HCT116 (cell line): Measurements from ENCODE around the gene CA11. TPM values are rescaled to one million over a fixed set of nuclear protein-coding genes. Genes with fewer than 3 reads are reported as not detected.
A peak's percentile ranks its signal among the peaks of the same experiment; 100 is the strongest.

Source experiments
- ATAC-seq: fragments of 200-7000 bp; cut with Tn5 transposase; 2 replicates; pipeline ENCODE4 v1.9.1; 2020; ENCODE audit warnings: mild to moderate bottlenecking, moderate library complexity
- BruUV-seq: library from RNA; stranded (reverse); fragments of 400-500 nt; replicated peaks from 2 replicates; lab custom pipeline; 2021; lab: Mats Ljungman, UMichigan
- CTCF ChIA-PET: fragments of 300-600 bp; sonication (Branson Sonifier 250); formaldehyde crosslinking; loops from one replicate; lab custom pipeline; 2021; ENCODE audit warnings: antibody characterized with exemption; lab: Charles Lee
- POLR2A ChIA-PET: fragments of 300-600, 350-600 bp; sonication (Branson Sonifier 250); formaldehyde crosslinking; loops from one replicate; lab custom pipeline; 2021; ENCODE audit warnings: antibody characterized with exemption; lab: Charles Lee
- RAD21 ChIA-PET, 2 experiments: fragments of 300-600 bp; sonication (Branson Sonifier 250); formaldehyde crosslinking; loops; one replicate each; lab custom pipeline; 2023; ENCODE audit warnings: low total read pairs in 2 of 2; ENCODE audit not compliant: uncharacterized antibody in 2 of 2, unreplicated experiment in 2 of 2, low non-redundant PET in 1 of 2; lab: Charles Lee
- DNase-seq: peaks from one replicate; pipeline ENCODE4 v3.0.0-alpha.2; 2010; ENCODE audit warnings: low read depth, low spot score
- H2AFZ ChIP-seq: fragments of 200-600 bp; shearing (Covaris generic), sonication (generic); 2 replicates; pipeline ENCODE4 v1.6.1; 2017; ENCODE audit warnings: low read depth, mixed run types, mixed read lengths, antibody characterized with exemption, low read length; ENCODE audit not compliant: poor library complexity, severe bottlenecking
- H3K27ac ChIP-seq: 2 replicates; pipeline ENCODE4 v1.5.1; 2012; ENCODE audit warnings: low read depth, low read length
- H3K27me3 ChIP-seq: fragments of 200-600 bp; sonication (generic); 2 replicates; pipeline ENCODE4 v1.6.1; 2016; ENCODE audit warnings: mixed run types, low read length, mixed read lengths; ENCODE audit not compliant: insufficient read depth
- H3K36me3 ChIP-seq, 2 experiments: fragments of 200-500 bp in 1 of 2; fragments of 200-600 bp in 1 of 2; sonication (Bioruptor generic) in 1 of 2; sonication (generic) in 1 of 2; 2 replicates each; pipeline versions ENCODE4 v1.5.1 to v1.6.1; 2014 to 2016; ENCODE audit warnings: low read length in 2 of 2, inconsistent platforms in 1 of 2, mixed read lengths in 1 of 2, mixed run types in 1 of 2; ENCODE audit not compliant: insufficient read depth in 2 of 2, control insufficient read depth in 1 of 2
- H3K4me1 ChIP-seq, 2 experiments: fragments of 200-600 bp in 1 of 2; sonication (generic) in 1 of 2; 2 replicates each; pipeline versions ENCODE4 v1.5.1 to v1.6.1; 2012 to 2017; ENCODE audit warnings: low read length in 2 of 2, inconsistent platforms in 1 of 2, mild to moderate bottlenecking in 1 of 2, mixed read lengths in 1 of 2, mixed run types in 1 of 2, moderate library complexity in 1 of 2; ENCODE audit not compliant: insufficient read depth in 2 of 2, control insufficient read depth in 1 of 2
- H3K4me2 ChIP-seq: fragments of 200-600 bp; sonication (generic); 2 replicates; pipeline ENCODE4 v1.6.1; 2017; ENCODE audit warnings: mixed run types, low read length, mixed read lengths
- H3K4me3 ChIP-seq, 2 experiments: fragments of 200-600 bp in 1 of 2; sonication (generic) in 1 of 2; replicated peaks in 1 of 2; 2 replicates each; pipeline ENCODE4 v1.5.1; 2011 to 2016; ENCODE audit warnings: low read length in 2 of 2, control low read depth in 1 of 2, low read depth in 1 of 2, mild to moderate bottlenecking in 1 of 2, mixed read lengths in 1 of 2, mixed run types in 1 of 2
- H3K79me2 ChIP-seq: fragments of 200-600 bp; sonication (generic); 2 replicates; pipeline ENCODE4 v1.6.1; 2017; ENCODE audit warnings: mild to moderate bottlenecking, mixed run types, low read length, moderate library complexity, mixed read lengths; ENCODE audit not compliant: insufficient read depth
- H3K9ac ChIP-seq: fragments of 200-600 bp; sonication (generic); 2 replicates; pipeline ENCODE4 v1.6.1; 2016; ENCODE audit warnings: low read length, mixed read lengths
- H3K9me2 ChIP-seq: fragments of 200-600 bp; sonication (generic), shearing (Covaris generic); 2 replicates; pipeline ENCODE4 v1.6.1; 2017; ENCODE audit warnings: mixed run types, mild to moderate bottlenecking, moderate library complexity; ENCODE audit not compliant: insufficient read depth
- H3K9me3 ChIP-seq, 2 experiments: fragments of 200-500 bp in 1 of 2; fragments of 200-600 bp in 1 of 2; sonication (Bioruptor generic) in 1 of 2; sonication (generic) in 1 of 2; 2 replicates each; pipeline ENCODE4 v1.6.1; 2014 to 2017; ENCODE audit warnings: low read length in 2 of 2, mixed read lengths in 2 of 2, inconsistent platforms in 1 of 2, low read depth in 1 of 2, mild to moderate bottlenecking in 1 of 2, mixed run types in 1 of 2, moderate library complexity in 1 of 2; ENCODE audit not compliant: control insufficient read depth in 1 of 2, insufficient read depth in 1 of 2
- H4K20me1 ChIP-seq: fragments of 200-600 bp; sonication (generic), shearing (Covaris generic); 2 replicates; pipeline ENCODE4 v1.6.1; 2017; ENCODE audit warnings: mixed run types, mild to moderate bottlenecking, moderate library complexity; ENCODE audit not compliant: insufficient read depth
- CBX3 ChIP-seq: IDR thresholded peaks from 2 replicates; pipeline ENCODE4 v1.6.1; 2012; ENCODE audit warnings: low read depth
- CEBPB ChIP-seq: IDR thresholded peaks from 2 replicates; pipeline ENCODE4 v1.6.1; 2012; ENCODE audit warnings: low read depth
- EGR1 ChIP-seq: IDR thresholded peaks from 2 replicates; pipeline ENCODE4 v1.6.1; 2012; ENCODE audit warnings: low read depth
- ELF1 ChIP-seq: IDR thresholded peaks from 2 replicates; pipeline ENCODE4 v1.6.1; 2012; ENCODE audit warnings: low read depth, borderline replicate concordance
- EZH2phosphoT487 ChIP-seq: fragments of 200-600 bp; IDR thresholded peaks from 2 replicates; pipeline ENCODE4 v1.6.1; 2018; ENCODE audit warnings: antibody characterized with exemption, borderline replicate concordance
- FOSL1 ChIP-seq: IDR thresholded peaks from 2 replicates; pipeline ENCODE4 v1.6.1; 2012; ENCODE audit warnings: low read depth
- JUND ChIP-seq: IDR thresholded peaks from 2 replicates; pipeline ENCODE4 v1.6.1; 2012
- POLR2AphosphoS5 ChIP-seq: IDR thresholded peaks from 2 replicates; pipeline ENCODE4 v1.6.1; 2011; ENCODE audit warnings: mild to moderate bottlenecking, low read depth, low read length, moderate library complexity
- SIN3A ChIP-seq: IDR thresholded peaks from 2 replicates; pipeline ENCODE4 v1.6.1; 2012; ENCODE audit warnings: low read depth
- SP1 ChIP-seq: IDR thresholded peaks from 2 replicates; pipeline ENCODE4 v1.6.1; 2012; ENCODE audit warnings: low read depth
- ZFX ChIP-seq: fragments of 450-650 bp; IDR thresholded peaks from 2 replicates; pipeline ENCODE4 v1.6.1; 2017
- intact Hi-C: fragments of 100-400 bp; cut with micrococcal nuclease; formaldehyde crosslinking; loops from 2 replicates; pipeline ENCODE4 v1.10.0; 2022
- total RNA-seq: library from RNA; stranded (reverse); gene quantifications from one replicate; pipeline ENCODE4 v1.2.1, GENCODE V29; 2021; ENCODE audit not compliant: unreplicated experiment
- TF ChIP-seq, protein P1 (sequence below): IDR thresholded peaks from 2 replicates; pipeline ENCODE4 v1.6.1; 2011; ENCODE audit warnings: mild to moderate bottlenecking, low read length, moderate library complexity; ENCODE audit not compliant: insufficient replicate concordance; ENCODE audit errors: extremely low read depth
- TF ChIP-seq, protein P2 (sequence below), 3 experiments: fragments of 200-600 bp in 1 of 3; sonication (generic) in 1 of 3; IDR thresholded peaks in 2 of 3; conservative IDR thresholded peaks in 1 of 3; 2 replicates each; pipeline ENCODE4 v1.5.1; 2012 to 2017; ENCODE audit warnings: low read depth in 2 of 3, low read length in 2 of 3, antibody characterized with exemption in 1 of 3, borderline replicate concordance in 1 of 3, control low read depth in 1 of 3, mild to moderate bottlenecking in 1 of 3, mixed read lengths in 1 of 3, mixed run types in 1 of 3, moderate library complexity in 1 of 3; ENCODE audit not compliant: insufficient read depth in 1 of 3
- TF ChIP-seq, protein P3 (sequence below): IDR thresholded peaks from 2 replicates; pipeline ENCODE4 v1.6.1; 2012
- TF ChIP-seq, protein P4 (sequence below): IDR thresholded peaks from 2 replicates; pipeline ENCODE4 v1.6.1; 2012

Gene CA11
- total RNA-seq, 1 experiment from 2014 or later = 29.6 TPM

DNA sequence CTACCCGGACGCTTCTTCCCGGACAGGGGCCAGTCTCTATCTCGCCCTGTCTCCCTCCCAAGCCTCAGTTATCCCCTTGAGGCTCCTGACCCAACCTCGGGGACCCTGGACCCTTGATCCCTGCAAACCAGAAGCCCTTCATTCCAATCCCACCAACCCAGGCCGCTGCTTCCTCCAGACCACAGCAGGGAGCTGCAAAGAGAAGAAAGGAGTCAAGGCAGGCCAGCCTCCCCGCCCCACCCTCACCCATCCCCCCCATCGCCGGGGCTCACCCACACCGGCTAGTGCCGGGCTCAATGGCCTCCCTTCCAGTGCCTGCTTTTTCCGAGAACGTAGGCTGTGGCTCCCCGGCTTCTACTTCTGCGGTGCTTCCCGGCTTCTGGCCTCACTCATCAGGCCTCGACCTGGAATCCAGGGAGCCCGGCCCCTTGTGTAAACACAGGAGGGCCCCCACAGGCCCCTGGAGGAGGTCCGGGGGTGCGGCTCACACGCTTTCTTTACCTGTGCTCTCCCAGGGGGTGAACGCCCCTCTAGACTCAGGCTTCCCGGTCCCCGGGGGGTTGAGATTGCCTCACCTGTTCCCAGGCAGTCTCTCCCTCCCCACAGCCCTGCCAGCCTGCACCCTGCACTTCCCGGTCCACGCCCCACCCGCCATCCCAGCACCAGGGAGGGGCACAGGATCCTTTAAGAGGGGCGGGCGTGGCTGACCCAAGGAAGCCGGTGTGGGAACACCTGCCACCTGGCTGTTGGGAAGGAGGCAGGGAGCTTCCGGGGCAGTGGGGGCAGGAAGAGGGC, 31.4 kb downstream of the CA11 start, which contains the start of gene FAM83E:
Gene FAM83E, minus strand, starts transcription at position 641 of the 795 bp plus-strand sequence. CDS start 1,704 bp downstream, outside the sequence.
- ChIA-PET CTCF (no interaction called here), POLR2A (interaction anchor here (0.6 to 1.9 kb wide), 3 partner anchors 9 to 127 kb away, joined by 3 to 7 read pairs (median 3); no protein-coding TSS in a partner anchor), RAD21 (no interaction called here)
- H3K4me2 ChIP-seq = peak within 1 kb of the TSS; percentile 87
- H3K9me2 ChIP-seq = no peaks in the 10 kb centered on the region
- peak within 1 kb of the TSS; percentile 23 to 37 for H3K4me3 ChIP-seq
- DNase-seq (no peak), ATAC-seq (peak; percentile 36)
- H2AFZ ChIP-seq = no peak within 1 kb of the TSS
- H3K4me1 ChIP-seq = peaks cover 29 to 45% of the 10 kb centered on the region in 2 experiments
- peaks cover 36% of the 10 kb centered on the region for H3K79me2 ChIP-seq
- TF ChIP-seq ELF1 (no peak; the same call in 1 of the 2 replicates), JUND (peak; percentile 58), FOSL1 (no peak), ZFX (peak; percentile 51; the same call in 1 of the 2 replicates), POLR2AphosphoS5 (peak; percentile 69; the same call in 1 of the 2 replicates), SP1 (peak; percentile 68), EGR1 (no peak), EZH2phosphoT487 (no peak), CBX3 (peak; percentile 44; the same call in 1 of the 2 replicates), CEBPB (no peak), SIN3A (peak; percentile 74)
- TF ChIP-seq, protein P1, sequence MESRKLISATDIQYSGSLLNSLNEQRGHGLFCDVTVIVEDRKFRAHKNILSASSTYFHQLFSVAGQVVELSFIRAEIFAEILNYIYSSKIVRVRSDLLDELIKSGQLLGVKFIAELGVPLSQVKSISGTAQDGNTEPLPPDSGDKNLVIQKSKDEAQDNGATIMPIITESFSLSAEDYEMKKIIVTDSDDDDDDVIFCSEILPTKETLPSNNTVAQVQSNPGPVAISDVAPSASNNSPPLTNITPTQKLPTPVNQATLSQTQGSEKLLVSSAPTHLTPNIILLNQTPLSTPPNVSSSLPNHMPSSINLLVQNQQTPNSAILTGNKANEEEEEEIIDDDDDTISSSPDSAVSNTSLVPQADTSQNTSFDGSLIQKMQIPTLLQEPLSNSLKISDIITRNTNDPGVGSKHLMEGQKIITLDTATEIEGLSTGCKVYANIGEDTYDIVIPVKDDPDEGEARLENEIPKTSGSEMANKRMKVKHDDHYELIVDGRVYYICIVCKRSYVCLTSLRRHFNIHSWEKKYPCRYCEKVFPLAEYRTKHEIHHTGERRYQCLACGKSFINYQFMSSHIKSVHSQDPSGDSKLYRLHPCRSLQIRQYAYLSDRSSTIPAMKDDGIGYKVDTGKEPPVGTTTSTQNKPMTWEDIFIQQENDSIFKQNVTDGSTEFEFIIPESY = no peak
- TF ChIP-seq, protein P2, sequence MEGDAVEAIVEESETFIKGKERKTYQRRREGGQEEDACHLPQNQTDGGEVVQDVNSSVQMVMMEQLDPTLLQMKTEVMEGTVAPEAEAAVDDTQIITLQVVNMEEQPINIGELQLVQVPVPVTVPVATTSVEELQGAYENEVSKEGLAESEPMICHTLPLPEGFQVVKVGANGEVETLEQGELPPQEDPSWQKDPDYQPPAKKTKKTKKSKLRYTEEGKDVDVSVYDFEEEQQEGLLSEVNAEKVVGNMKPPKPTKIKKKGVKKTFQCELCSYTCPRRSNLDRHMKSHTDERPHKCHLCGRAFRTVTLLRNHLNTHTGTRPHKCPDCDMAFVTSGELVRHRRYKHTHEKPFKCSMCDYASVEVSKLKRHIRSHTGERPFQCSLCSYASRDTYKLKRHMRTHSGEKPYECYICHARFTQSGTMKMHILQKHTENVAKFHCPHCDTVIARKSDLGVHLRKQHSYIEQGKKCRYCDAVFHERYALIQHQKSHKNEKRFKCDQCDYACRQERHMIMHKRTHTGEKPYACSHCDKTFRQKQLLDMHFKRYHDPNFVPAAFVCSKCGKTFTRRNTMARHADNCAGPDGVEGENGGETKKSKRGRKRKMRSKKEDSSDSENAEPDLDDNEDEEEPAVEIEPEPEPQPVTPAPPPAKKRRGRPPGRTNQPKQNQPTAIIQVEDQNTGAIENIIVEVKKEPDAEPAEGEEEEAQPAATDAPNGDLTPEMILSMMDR (IDR thresholded peaks at IDR 0.05 in 2 of 3, conservative IDR thresholded peaks at IDR 0.05 in 1 of 3; ENCODE audit: borderline replicate concordance in 1 of 3, insufficient read depth in 1 of 3, low read depth in 2 of 3, low read length in 2 of 3) = peak in 1 of 3 experiments; percentile 17; a peak in 1 of 6 replicates
- TF ChIP-seq, protein P3, sequence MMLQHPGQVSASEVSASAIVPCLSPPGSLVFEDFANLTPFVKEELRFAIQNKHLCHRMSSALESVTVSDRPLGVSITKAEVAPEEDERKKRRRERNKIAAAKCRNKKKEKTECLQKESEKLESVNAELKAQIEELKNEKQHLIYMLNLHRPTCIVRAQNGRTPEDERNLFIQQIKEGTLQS = no peak
- TF ChIP-seq, protein P4, sequence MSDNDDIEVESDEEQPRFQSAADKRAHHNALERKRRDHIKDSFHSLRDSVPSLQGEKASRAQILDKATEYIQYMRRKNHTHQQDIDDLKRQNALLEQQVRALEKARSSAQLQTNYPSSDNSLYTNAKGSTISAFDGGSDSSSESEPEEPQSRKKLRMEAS = peak; percentile 83
- peaks cover 34% of the 10 kb centered on the region; the same call in 1 of the 2 replicates for H4K20me1 ChIP-seq
- no peaks in the 10 kb centered on the region for H3K9me3 ChIP-seq
- peak within 1 kb of the TSS; percentile 99 for H3K9ac ChIP-seq
- peaks cover 20 to 37% of the 10 kb centered on the region in 2 experiments for H3K36me3 ChIP-seq
- BruUV-seq = no TSS peak
- intact Hi-C loops = no loop called here
- H3K27ac ChIP-seq = peak within 1 kb of the TSS; percentile 86
- no peaks in the 10 kb centered on the region for H3K27me3 ChIP-seq
